Suprapubic skin (tissue), 4 donors: Measurements from ENCODE around the gene ZBTB7B. TPM values are rescaled to one million over a fixed set of nuclear protein-coding genes. Genes with fewer than 3 reads are reported as not detected.

Source experiments
- DNase-seq, 2 donors: peaks; one replicate each; pipeline ENCODE4 v3.0.0-alpha.2; 2019; ENCODE audit warnings: low spot score in 2 of 2
- H3K27ac ChIP-seq: fragments of 200-600 bp; sonication (generic); one replicate; pipeline ENCODE4 v1.5.1; 2019
- H3K27me3 ChIP-seq: fragments of 200-600 bp; sonication (generic); one replicate; pipeline ENCODE4 v1.5.1; 2019
- H3K36me3 ChIP-seq: fragments of 200-600 bp; sonication (generic); one replicate; pipeline ENCODE4 v1.5.1; 2019
- H3K4me1 ChIP-seq: fragments of 200-600 bp; sonication (generic); one replicate; pipeline ENCODE4 v1.5.1; 2019
- H3K4me3 ChIP-seq: fragments of 200-600 bp; sonication (generic); one replicate; pipeline ENCODE4 v1.5.1; 2019; ENCODE audit warnings: mild to moderate bottlenecking
- H3K9me3 ChIP-seq: fragments of 200-600 bp; sonication (generic); one replicate; pipeline ENCODE4 v1.5.1; 2019
- CTCF ChIP-seq, 2 donors: fragments of 200-600 bp in 1 of 2; fragments of 450-650 bp in 1 of 2; sonication (generic) in 1 of 2; IDR thresholded peaks; one replicate each; pipeline ENCODE4 v1.5.1; 2016 to 2019; ENCODE audit warnings: antibody characterized with exemption in 2 of 2, mild to moderate bottlenecking in 1 of 2, moderate library complexity in 1 of 2
- EP300 ChIP-seq: sonication (generic); formaldehyde crosslinking; IDR thresholded peaks from one replicate; pipeline ENCODE4 v1.6.1; 2017; ENCODE audit warnings: antibody characterized with exemption
- POLR2A ChIP-seq, 2 donors: fragments of 450-650 bp; IDR thresholded peaks; one replicate each; pipeline ENCODE4 v1.6.1; 2017; ENCODE audit warnings: antibody characterized with exemption in 2 of 2, mild to moderate bottlenecking in 2 of 2, moderate library complexity in 2 of 2
- POLR2AphosphoS5 ChIP-seq, 3 donors: sonication (generic); formaldehyde crosslinking; IDR thresholded peaks; one replicate each; pipeline ENCODE4 v1.6.1; 2017; ENCODE audit warnings: antibody characterized with exemption in 3 of 3
- WGBS: methylation state at CpG from one replicate; pipeline ENCODE4 v1.1.5; 2018; 5-methylcytosine and 5-hydroxymethylcytosine counted together
- total RNA-seq, 4 donors: library from RNA; depleted of rRNA; stranded (reverse); fragments of >200 nt; gene quantifications; one replicate each; pipeline ENCODE4 v1.1.0, GENCODE V29; 2016

ZBTB7B gene
- total RNA-seq, 4 donors from 2014 or later = 238 to 243 (median 239) TPM

GRCh38 chr1:155044812-155045657, 42.4 kb downstream of the ZBTB7B start:
- Histone ChIP-seq H3K27ac (no peak overlapping the region), H3K36me3 (no peaks in the 10 kb centered on the region), H3K9me3 (no peaks in the 10 kb centered on the region), H3K27me3 (no peaks in the 10 kb centered on the region), H3K4me3 (no peak overlapping the region), H3K4me1 (peaks cover 39% of the 10 kb centered on the region)
- no peak for DNase-seq
- 37% methylated on average over 7 of the region's 7 CpGs for WGBS
- no peak for TF ChIP-seq POLR2AphosphoS5 (IDR thresholded peaks at IDR 0.05)
- TF ChIP-seq CTCF (IDR thresholded peaks at IDR 0.05) = peak; percentile 69 to 73

- Histone ChIP-seq H3K9me3 (no peaks in the 10 kb centered on the region), H3K27ac (no peak overlapping the region), H3K36me3 (peaks cover 2% of the 10 kb centered on the region), H3K4me3 (no peak overlapping the region), H3K4me1 (peaks cover 61% of the 10 kb centered on the region), H3K27me3 (no peaks in the 10 kb centered on the region)
- TF ChIP-seq EP300 (no peak), POLR2AphosphoS5 (IDR thresholded peaks at IDR 0.05) (no peak), POLR2A (IDR thresholded peaks at IDR 0.05) (no peak), CTCF (IDR thresholded peaks at IDR 0.05) (no peak)
- no peak for DNase-seq
- WGBS = 84% methylated on average over 7 of the region's 8 CpGs
Observed at GRCh38 chr1:155048449-155049334, 46.1 kb downstream of the ZBTB7B start.

GRCh38 chr1:155049651-155050559, 47.3 kb downstream of the ZBTB7B start:
- TF ChIP-seq EP300 (no peak), CTCF (IDR thresholded peaks at IDR 0.05) (no peak), POLR2A (IDR thresholded peaks at IDR 0.05) (no peak)
- DNase-seq = no peak
- Histone ChIP-seq H3K27me3 (no peaks in the 10 kb centered on the region), H3K27ac (peak overlapping the region; percentile 94), H3K4me1 (peaks cover 54% of the 10 kb centered on the region), H3K36me3 (peaks cover 15% of the 10 kb centered on the region), H3K4me3 (peak overlapping the region; percentile 81), H3K9me3 (no peaks in the 10 kb centered on the region)
- 14% methylated on average over 6 of the region's 10 CpGs for WGBS

GRCh38 chr1:155050560-155051341, 48.1 kb downstream of the ZBTB7B start, which contains the start of gene ADAM15:
Gene ADAM15 (plus strand): TSS chr1:155051316. CDS start chr1:155051387, 71 bp downstream.
- peak; percentile 91 for DNase-seq
- H3K36me3 ChIP-seq = peaks cover 23% of the 10 kb centered on the region
- TF ChIP-seq CTCF (IDR thresholded peaks at IDR 0.05) (peak; percentile 82 to 96), POLR2AphosphoS5 (IDR thresholded peaks at IDR 0.05) (peak in 1 of 3 donors; percentile 71), EP300 (no peak)
- H3K9me3 ChIP-seq = no peaks in the 10 kb centered on the region
- peak within 1 kb of the TSS; percentile 94 for H3K27ac ChIP-seq
- peak within 1 kb of the TSS; percentile 81 for H3K4me3 ChIP-seq
- WGBS = 0% methylated on average over 1 of the region's 99 CpGs
- H3K4me1 ChIP-seq = peaks cover 46% of the 10 kb centered on the region
- H3K27me3 ChIP-seq = no peaks in the 10 kb centered on the region
